Measurements from ENCODE around the gene CAPNS1.
"Not testable (repeated sequence)": the region's sequence is repeated elsewhere in the genome, so short reads cannot be mapped to it uniquely, and the experiment has no call there.

The CAPNS1 gene

GRCh38 chr19:36151144-36152018 lies 11.5 kb downstream of the CAPNS1 start:
- DNase-seq (ENCODE audit: low read depth), result no peak

- no peak for DNase-seq (ENCODE audit: low read depth)
Measured at GRCh38 chr19:36152019-36152351, 12.1 kb downstream of the CAPNS1 start.

- DNase-seq (ENCODE audit: low read depth), result no peak
Measured at GRCh38 chr19:36152352-36153091, 12.7 kb downstream of the CAPNS1 start, which contains the start of gene COX7A1. Gene COX7A1, minus strand, starts transcription at chr19:36152447. Its CDS starts 40 bp downstream, at chr19:36152407.

- DNase-seq (ENCODE audit: low read depth), result no peak
Measured at GRCh38 chr19:36153126-36153525, 13.3 kb downstream of the CAPNS1 start.

GRCh38 chr19:36160821-36161596 lies 21.1 kb downstream of the CAPNS1 start:
- no peak for DNase-seq (ENCODE audit: low read depth)

- no peak for DNase-seq (ENCODE audit: low read depth)
Measured at GRCh38 chr19:36163813-36164212, 23.9 kb downstream of the CAPNS1 start.

- no peak for DNase-seq (ENCODE audit: low read depth)
Measured at GRCh38 chr19:36169084-36169760, 29.4 kb downstream of the CAPNS1 start.

GRCh38 chr19:36172852-36173251 lies 33.0 kb downstream of the CAPNS1 start:
- no peak for DNase-seq (ENCODE audit: low read depth)

GRCh38 chr19:36173846-36174245 lies 34.0 kb downstream of the CAPNS1 start:
- DNase-seq (ENCODE audit: low read depth), result not testable (repeated sequence)

- DNase-seq (ENCODE audit: low read depth), result not testable (repeated sequence)
Measured at GRCh38 chr19:36179077-36179476, 39.2 kb downstream of the CAPNS1 start.

- DNase-seq (ENCODE audit: low read depth), result no peak
Measured at GRCh38 chr19:36182612-36183244, 42.9 kb downstream of the CAPNS1 start.

- DNase-seq (ENCODE audit: low read depth), result no peak
Measured at GRCh38 chr19:36183245-36183628, 43.4 kb downstream of the CAPNS1 start.

GRCh38 chr19:36186722-36187121 lies 46.9 kb downstream of the CAPNS1 start:
- not testable (repeated sequence) for DNase-seq (ENCODE audit: low read depth)

GRCh38 chr19:36196249-36196648 lies 56.4 kb downstream of the CAPNS1 start:
- DNase-seq (ENCODE audit: low read depth), result no peak

GRCh38 chr19:36198119-36198518 lies 58.3 kb downstream of the CAPNS1 start:
- no peak for DNase-seq (ENCODE audit: low read depth)

Measured in stromal cell of bone marrow (primary cell).